NB4 (cell line): ENCODE data around the gene KNTC1.

Experiments
- DNase-seq: peaks from one replicate; pipeline ENCODE4 v3.0.0; 2010; ENCODE audit warnings: low read depth
- H3K4me3 ChIP-seq: one replicate; pipeline ENCODE4 v1.5.1; 2011; ENCODE audit warnings: mild to moderate bottlenecking, low read depth, low read length, moderate library complexity
- CTCF ChIP-seq: IDR thresholded peaks from one replicate; pipeline ENCODE4 v1.5.1; 2012; ENCODE audit warnings: low read depth, low read length
- MYC ChIP-seq: IDR thresholded peaks from 2 replicates; pipeline ENCODE4 v1.6.1; 2011; ENCODE audit warnings: low read depth, low read length
- POLR2A ChIP-seq: IDR thresholded peaks from 2 replicates; pipeline ENCODE4 v1.6.1; 2011; ENCODE audit warnings: mild to moderate bottlenecking; ENCODE audit not compliant: insufficient read length; ENCODE audit errors: extremely low read depth
- TF ChIP-seq, protein P1 (sequence below): IDR thresholded peaks from 2 replicates; pipeline ENCODE4 v1.6.1; 2011; ENCODE audit warnings: low read depth, low read length

The KNTC1 gene

DNA sequence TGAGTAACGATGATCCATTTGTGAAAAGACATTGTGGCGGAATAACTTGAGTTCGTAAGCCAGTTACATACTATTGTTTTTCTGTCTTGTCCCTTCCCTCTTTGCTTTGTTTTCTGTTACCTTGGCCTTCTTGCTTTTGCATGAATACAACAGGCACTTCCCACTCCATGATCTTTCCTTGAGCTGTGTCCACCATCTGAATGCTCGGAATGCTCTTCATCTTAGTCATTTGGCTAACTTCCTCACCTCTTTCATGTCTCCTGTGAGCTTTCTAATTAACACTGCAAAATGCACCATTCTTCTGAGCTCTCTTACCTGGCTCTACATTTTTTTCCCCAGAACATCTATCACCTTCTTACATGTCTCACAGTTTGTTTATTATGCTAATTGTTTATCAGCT is 10.0 kb downstream of the KNTC1 start:
- no peak for DNase-seq
- TF ChIP-seq, protein P1, sequence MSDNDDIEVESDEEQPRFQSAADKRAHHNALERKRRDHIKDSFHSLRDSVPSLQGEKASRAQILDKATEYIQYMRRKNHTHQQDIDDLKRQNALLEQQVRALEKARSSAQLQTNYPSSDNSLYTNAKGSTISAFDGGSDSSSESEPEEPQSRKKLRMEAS = no peak
- no peak for TF ChIP-seq MYC
- H3K4me3 ChIP-seq = no peak overlapping the region

- H3K4me3 ChIP-seq = no peak overlapping the region
Measured at GRCh38 chr12:122538496-122538895, 11.4 kb downstream of the KNTC1 start.

GRCh38 chr12:122544537-122544936 is 17.5 kb downstream of the KNTC1 start:
- H3K4me3 ChIP-seq = no peak overlapping the region
- TF ChIP-seq POLR2A (no peak), MYC (no peak), CTCF (no peak)
- TF ChIP-seq, protein P1 = no peak
- DNase-seq = no peak

More at GRCh38 chr12:122538496-122538895, 11.4 kb downstream of the KNTC1 start:
- TF ChIP-seq, protein P1 = no peak
- TF ChIP-seq MYC (no peak), CTCF (no peak), POLR2A (no peak)
- DNase-seq = no peak

- TF ChIP-seq MYC = no peak
- no peak for TF ChIP-seq POLR2A
- TF ChIP-seq CTCF = no peak
- TF ChIP-seq, protein P1 = no peak
- DNase-seq = no peak
- no peak overlapping the region for H3K4me3 ChIP-seq
Measured at GRCh38 chr12:122545855-122546254, 18.8 kb downstream of the KNTC1 start.

GRCh38 chr12:122547330-122547729 is 20.3 kb downstream of the KNTC1 start:
- TF ChIP-seq CTCF = no peak
- no peak for TF ChIP-seq MYC
- no peak for TF ChIP-seq POLR2A
- TF ChIP-seq, protein P1 = no peak
- no peak for DNase-seq
- H3K4me3 ChIP-seq = no peak overlapping the region

- DNase-seq = no peak
- no peak for TF ChIP-seq POLR2A
- no peak for TF ChIP-seq MYC
- no peak for TF ChIP-seq CTCF
- TF ChIP-seq, protein P1 = no peak
- no peak overlapping the region for H3K4me3 ChIP-seq
Measured at GRCh38 chr12:122558745-122559641, 31.9 kb downstream of the KNTC1 start.
